Stimulated activated CD8-positive, alpha-beta memory T cell treated with anti-CD3 and anti-CD28 coated beads, Interleukin-7, amount 100 ng/mL, for 1 hour (primary cell): ENCODE data around the gene VPS13D.

ENCODE experiments used
- DNase-seq, 2 donors: peaks; one replicate each; pipeline ENCODE4 v3.0.0-alpha.2; 2020; ENCODE audit warnings: low read depth in 2 of 2

The VPS13D gene

GRCh38 chr1:12231276-12231595 lies 1.4 kb downstream of the VPS13D start:
- DNase-seq = no peak

GRCh38 chr1:12232221-12232620 lies 2.4 kb downstream of the VPS13D start:
- DNase-seq = no peak

GRCh38 chr1:12244078-12244477 lies 14.2 kb downstream of the VPS13D start:
- DNase-seq = no peak

GRCh38 chr1:12244585-12244984 lies 14.8 kb downstream of the VPS13D start:
- no peak for DNase-seq

- DNase-seq = no peak
Observed at GRCh38 chr1:12245116-12245515, 15.3 kb downstream of the VPS13D start.

GRCh38 chr1:12245733-12246132 lies 15.9 kb downstream of the VPS13D start:
- DNase-seq = no peak

- DNase-seq = no peak
Observed at GRCh38 chr1:12246584-12246983, 16.8 kb downstream of the VPS13D start.

GRCh38 chr1:12249181-12249580 lies 19.4 kb downstream of the VPS13D start:
- DNase-seq = no peak

GRCh38 chr1:12249748-12250147 lies 19.9 kb downstream of the VPS13D start:
- no peak for DNase-seq

GRCh38 chr1:12251442-12251841 lies 21.6 kb downstream of the VPS13D start:
- DNase-seq = no peak

GRCh38 chr1:12255913-12256312 lies 26.1 kb downstream of the VPS13D start:
- DNase-seq = no peak

GRCh38 chr1:12258272-12258671 lies 28.4 kb downstream of the VPS13D start:
- no peak for DNase-seq

- no peak for DNase-seq
Observed at GRCh38 chr1:12269351-12269750, 39.5 kb downstream of the VPS13D start.

GRCh38 chr1:12271033-12271432 lies 41.2 kb downstream of the VPS13D start:
- DNase-seq = no peak

GRCh38 chr1:12272770-12273169 lies 42.9 kb downstream of the VPS13D start:
- no peak for DNase-seq

- DNase-seq = peak in 1 of 2 donors; percentile 12
Observed at GRCh38 chr1:12275370-12275769, 45.5 kb downstream of the VPS13D start.

- DNase-seq = no peak
Observed at GRCh38 chr1:12276225-12276624, 46.4 kb downstream of the VPS13D start.

- no peak for DNase-seq
Observed at GRCh38 chr1:12279003-12279402, 49.2 kb downstream of the VPS13D start.

- no peak for DNase-seq
Observed at GRCh38 chr1:12279728-12280464, 50.1 kb downstream of the VPS13D start.

GRCh38 chr1:12282142-12282541 lies 52.3 kb downstream of the VPS13D start:
- DNase-seq = no peak

- DNase-seq = no peak
Observed at GRCh38 chr1:12284486-12284885, 54.7 kb downstream of the VPS13D start.

- no peak for DNase-seq
Observed at GRCh38 chr1:12285496-12286143, 55.8 kb downstream of the VPS13D start.

GRCh38 chr1:12287869-12288268 lies 58.0 kb downstream of the VPS13D start:
- no peak for DNase-seq

GRCh38 chr1:12290828-12291227 lies 61.0 kb downstream of the VPS13D start:
- DNase-seq = no peak
